Activated CD4-positive, alpha-beta T cell treated with anti-CD3 and anti-CD28 coated beads for 36 hours (primary cell): ENCODE measurements around the gene PSMG4. TPM values are rescaled to one million over a fixed set of nuclear protein-coding genes. Genes with fewer than 3 reads are reported as not detected.

Source experiments
- ATAC-seq: fragments of 200-7000 bp; cut with Tn5 transposase; one replicate; pipeline ENCODE4 v1.10.0; 2021; ENCODE audit warnings: mild to moderate bottlenecking, moderate library complexity
- CTCF ChIA-PET: fragments of 350-600 bp; sonication (Branson Sonifier 250); formaldehyde crosslinking; loops from one replicate; lab custom pipeline; 2021; ENCODE audit warnings: antibody characterized with exemption; lab: Charles Lee
- POLR2A ChIA-PET: fragments of 350-600 bp; sonication (Branson Sonifier 250); formaldehyde crosslinking; loops from one replicate; lab custom pipeline; 2021; ENCODE audit warnings: antibody characterized with exemption, inconsistent platforms; lab: Charles Lee
- DNase-seq: peaks from one replicate; pipeline ENCODE4 v3.0.0-alpha.2; 2020
- H3K27ac Mint-ChIP-seq: one replicate; pipeline ENCODE4 v1.8.0; 2021; ENCODE audit warnings: mixed read lengths
- H3K27me3 Mint-ChIP-seq: one replicate; pipeline ENCODE4 v1.8.0; 2021; ENCODE audit warnings: mixed read lengths
- H3K36me3 Mint-ChIP-seq: one replicate; pipeline ENCODE4 v1.8.0; 2021; ENCODE audit warnings: low read depth, mixed read lengths
- H3K4me1 Mint-ChIP-seq: one replicate; pipeline ENCODE4 v1.8.0; 2021; ENCODE audit warnings: mixed read lengths
- H3K4me3 Mint-ChIP-seq: one replicate; pipeline ENCODE4 v1.8.0; 2021; ENCODE audit warnings: mild to moderate bottlenecking, moderate library complexity, mixed read lengths
- H3K9me3 Mint-ChIP-seq: one replicate; pipeline ENCODE4 v1.8.0; 2021; ENCODE audit warnings: low read depth, mixed read lengths
- intact Hi-C, 2 experiments: fragments of 100-400 bp; cut with DNase I in 1 of 2; cut with micrococcal nuclease in 1 of 2; formaldehyde crosslinking; loops; one replicate each; pipeline versions ENCODE4 v1.14.2 to v1.15.1; 2022 to 2024; cut with DNase I, micrococcal nuclease
- total RNA-seq, 2 experiments: library from RNA; stranded (reverse); gene quantifications; one replicate each; pipeline ENCODE4 v1.2.3, GENCODE V29; 2021

The PSMG4 gene
- total RNA-seq, 2 experiments from 2014 or later = 22.2 to 23.2 TPM

GRCh38 chr6:3252369-3252768, 6.4 kb upstream of the PSMG4 start:
- H3K4me3 Mint-ChIP-seq = no peak overlapping the region
- H3K27me3 Mint-ChIP-seq = peaks cover 26% of the 10 kb centered on the region
- POLR2A ChIA-PET = interaction anchor here (0.6 kb wide), 1 partner anchor 108 kb away, joined by 4 read pairs; no protein-coding TSS in a partner anchor
- H3K36me3 Mint-ChIP-seq = no peaks in the 10 kb centered on the region
- H3K4me1 Mint-ChIP-seq = peaks cover 6% of the 10 kb centered on the region
- DNase-seq (no peak), ATAC-seq (no peak)
- no peak overlapping the region for H3K27ac Mint-ChIP-seq
- CTCF ChIA-PET = interaction anchor here (0.6 to 5.7 kb wide), 16 partner anchors 8 to 139 kb away, joined by 3 to 67 read pairs (median 6); no protein-coding TSS in a partner anchor
- H3K9me3 Mint-ChIP-seq = peaks cover 3% of the 10 kb centered on the region
- intact Hi-C loops = no loop called here

GRCh38 chr6:3252861-3253596, 5.7 kb upstream of the PSMG4 start:
- Mint-ChIP-seq H3K27ac (no peak overlapping the region), H3K4me1 (peaks cover 6% of the 10 kb centered on the region), H3K4me3 (no peak overlapping the region), H3K27me3 (peaks cover 22% of the 10 kb centered on the region), H3K36me3 (no peaks in the 10 kb centered on the region), H3K9me3 (peaks cover 3% of the 10 kb centered on the region)
- CTCF ChIA-PET = interaction anchor here (0.8 to 5.7 kb wide), 7 partner anchors 9 to 126 kb away, joined by 3 to 67 read pairs (median 14); no protein-coding TSS in a partner anchor
- ATAC-seq (no peak), DNase-seq (no peak)
- POLR2A ChIA-PET = interaction anchor here (0.6 kb wide), 1 partner anchor 109 kb away, joined by 4 read pairs; no protein-coding TSS in a partner anchor
- intact Hi-C loops = no loop called here

- H3K27me3 Mint-ChIP-seq = peaks cover 17% of the 10 kb centered on the region
- intact Hi-C loops = no loop called here
- ATAC-seq (no peak), DNase-seq (no peak)
- CTCF ChIA-PET = interaction anchor here (1.4 to 2.9 kb wide), 2 partner anchors 10 to 24 kb away, joined by 4 to 12 read pairs; no protein-coding TSS in a partner anchor
- H3K4me3 Mint-ChIP-seq = no peak overlapping the region
- no peaks in the 10 kb centered on the region for H3K36me3 Mint-ChIP-seq
- H3K9me3 Mint-ChIP-seq = peaks cover 3% of the 10 kb centered on the region
- POLR2A ChIA-PET = no interaction called here
- peaks cover 6% of the 10 kb centered on the region for H3K4me1 Mint-ChIP-seq
- no peak overlapping the region for H3K27ac Mint-ChIP-seq
These were observed 5.2 kb upstream of the PSMG4 start for GRCh38 chr6:3253597-3253961.

- peaks cover 17% of the 10 kb centered on the region for H3K36me3 Mint-ChIP-seq
- intact Hi-C loops = loop anchor here (1.0 to 5.0 kb wide), 15 partner anchors 49 to 1744 kb away; partner anchors contain the start of genes BPHL (in 2 of the 2), TUBB2A (in 2 of the 2), ECI2 (in 1 of the 2) and NQO2 (in 1 of the 2)
- H3K9me3 Mint-ChIP-seq = peaks cover 3% of the 10 kb centered on the region
- ChIA-PET CTCF (interaction anchor here (1.1 kb wide), 1 partner anchor 138 kb away, joined by 3 read pairs; no protein-coding TSS in a partner anchor), POLR2A (no interaction called here)
- no peak overlapping the region for H3K27ac Mint-ChIP-seq
- no peak for ATAC-seq
- peaks cover 3% of the 10 kb centered on the region for H3K27me3 Mint-ChIP-seq
- peaks cover 28% of the 10 kb centered on the region for H3K4me1 Mint-ChIP-seq
- DNase-seq = no peak
- H3K4me3 Mint-ChIP-seq = peak overlapping the region; percentile 89
These were observed 546 bp upstream of the PSMG4 start for GRCh38 chr6:3258201-3258600.

- ChIA-PET CTCF (interaction anchor here (0.5 to 2.4 kb wide), 10 partner anchors 8 to 493 kb away, joined by 3 to 12 read pairs (median 4); no protein-coding TSS in a partner anchor), POLR2A (interaction anchor here (0.6 to 0.9 kb wide), 4 partner anchors 50 to 192 kb away, joined by 3 to 12 read pairs (median 3); no protein-coding TSS in a partner anchor)
- Mint-ChIP-seq H3K36me3 (peaks cover 25% of the 10 kb centered on the region), H3K9me3 (no peaks in the 10 kb centered on the region), H3K4me1 (peaks cover 36% of the 10 kb centered on the region), H3K27ac (peak overlapping the region; percentile 92), H3K4me3 (peak overlapping the region; percentile 89), H3K27me3 (peaks cover 3% of the 10 kb centered on the region)
- DNase-seq (peak; percentile 67), ATAC-seq (peak; percentile 43)
- intact Hi-C loops = loop anchor here (2.0 to 5.0 kb wide), 7 partner anchors 51 to 1743 kb away; partner anchors contain the start of genes ECI2 (in 1 of the 2), RPP40 (in 1 of the 2), TUBB2A (in 1 of the 2) and WRNIP1 (in 1 of the 2)
These were observed 778 bp downstream of the PSMG4 start for GRCh38 chr6:3259491-3259958.

GRCh38 chr6:3260296-3260695, 1.5 kb downstream of the PSMG4 start:
- Mint-ChIP-seq H3K4me3 (peak overlapping the region; percentile 89), H3K4me1 (peaks cover 38% of the 10 kb centered on the region), H3K27ac (no peak overlapping the region), H3K36me3 (peaks cover 30% of the 10 kb centered on the region), H3K9me3 (no peaks in the 10 kb centered on the region), H3K27me3 (peaks cover 3% of the 10 kb centered on the region)
- ATAC-seq (no peak), DNase-seq (no peak)
- intact Hi-C loops = no loop called here
- ChIA-PET POLR2A (no interaction called here), CTCF (interaction anchor here (0.7 to 2.4 kb wide), 6 partner anchors 9 to 134 kb away, joined by 3 to 12 read pairs (median 6); no protein-coding TSS in a partner anchor)

- H3K4me3 Mint-ChIP-seq = peak overlapping the region; percentile 89
- peaks cover 38% of the 10 kb centered on the region for H3K4me1 Mint-ChIP-seq
- ChIA-PET POLR2A (interaction anchor here (0.6 kb wide), 1 partner anchor 9 kb away, joined by 3 read pairs; no protein-coding TSS in a partner anchor), CTCF (interaction anchor here (2.0 to 2.4 kb wide), 3 partner anchors 9 to 135 kb away, joined by 6 to 12 read pairs (median 8); no protein-coding TSS in a partner anchor)
- H3K36me3 Mint-ChIP-seq = peaks cover 30% of the 10 kb centered on the region
- DNase-seq (no peak), ATAC-seq (no peak)
- H3K27me3 Mint-ChIP-seq = peaks cover 3% of the 10 kb centered on the region
- no peaks in the 10 kb centered on the region for H3K9me3 Mint-ChIP-seq
- intact Hi-C loops = no loop called here
- peak overlapping the region; percentile 79 for H3K27ac Mint-ChIP-seq
These were observed 2.2 kb downstream of the PSMG4 start for GRCh38 chr6:3260772-3261517.

- ChIA-PET POLR2A (interaction anchor here (0.6 kb wide), 1 partner anchor 9 kb away, joined by 3 read pairs; no protein-coding TSS in a partner anchor), CTCF (interaction anchor here (2.0 to 2.4 kb wide), 2 partner anchors 10 to 135 kb away, joined by 8 to 12 read pairs; no protein-coding TSS in a partner anchor)
- ATAC-seq = no peak
- no peak overlapping the region for H3K27ac Mint-ChIP-seq
- H3K36me3 Mint-ChIP-seq = peaks cover 34% of the 10 kb centered on the region
- H3K4me3 Mint-ChIP-seq = peak overlapping the region; percentile 89
- intact Hi-C loops = no loop called here
- DNase-seq = no peak
- H3K27me3 Mint-ChIP-seq = peaks cover 3% of the 10 kb centered on the region
- H3K9me3 Mint-ChIP-seq = no peaks in the 10 kb centered on the region
- peaks cover 41% of the 10 kb centered on the region for H3K4me1 Mint-ChIP-seq
These were observed 2.7 kb downstream of the PSMG4 start for GRCh38 chr6:3261518-3261820.

- Mint-ChIP-seq H3K4me3 (peak overlapping the region; percentile 24), H3K9me3 (no peaks in the 10 kb centered on the region), H3K27me3 (peaks cover 3% of the 10 kb centered on the region), H3K36me3 (peaks cover 35% of the 10 kb centered on the region), H3K27ac (no peak overlapping the region), H3K4me1 (peaks cover 42% of the 10 kb centered on the region)
- ChIA-PET CTCF (interaction anchor here (0.8 to 2.4 kb wide), 3 partner anchors 9 to 136 kb away, joined by 3 to 8 read pairs (median 3); no protein-coding TSS in a partner anchor), POLR2A (no interaction called here)
- DNase-seq (no peak), ATAC-seq (no peak)
- intact Hi-C loops = no loop called here
These were observed 3.2 kb downstream of the PSMG4 start for GRCh38 chr6:3261921-3262320.

- DNase-seq (peak; percentile 37), ATAC-seq (no peak)
- intact Hi-C loops = no loop called here
- Mint-ChIP-seq H3K27ac (peak overlapping the region; percentile 40), H3K36me3 (peaks cover 38% of the 10 kb centered on the region), H3K9me3 (no peaks in the 10 kb centered on the region), H3K27me3 (no peaks in the 10 kb centered on the region), H3K4me1 (peaks cover 46% of the 10 kb centered on the region), H3K4me3 (no peak overlapping the region)
- ChIA-PET CTCF (no interaction called here), POLR2A (no interaction called here)
These were observed 4.3 kb downstream of the PSMG4 start for GRCh38 chr6:3263096-3263495.
